ENCODE results near the gene STXBP5. TPM values are rescaled to one million over a fixed set of nuclear protein-coding genes. Genes with fewer than 3 reads are reported as not detected.

Gene STXBP5
- polyA plus RNA-seq, 1 of the 3 experiments (the other 2 are of a cell fraction), result 9.9 TPM

DNA sequence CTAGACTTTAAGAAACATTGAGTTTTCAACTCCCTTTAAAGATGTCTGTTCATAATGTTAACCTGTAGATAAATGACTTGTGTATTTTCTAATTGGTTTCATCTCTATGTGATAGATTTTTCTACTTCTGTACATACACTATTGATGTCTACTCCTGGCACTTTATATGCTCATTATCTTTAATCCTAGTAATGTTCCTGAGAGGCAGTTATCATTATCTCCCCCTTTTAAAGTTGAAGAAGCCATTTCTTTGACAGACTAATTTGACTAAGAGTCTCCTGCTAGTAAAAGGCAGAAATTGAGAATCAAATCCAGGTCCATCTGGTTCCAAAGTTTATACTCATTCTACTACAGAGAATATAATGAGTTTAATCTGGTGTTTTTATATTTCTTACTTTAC lies 167.1 kb downstream of the STXBP5 start:
- Histone ChIP-seq H3K4me2 (no peak overlapping the region), H3K79me2 (ENCODE audit: insufficient read depth) (no peaks in the 10 kb centered on the region), H3K9me2 (no peaks in the 10 kb centered on the region), H3K9me3 (no peaks in the 10 kb centered on the region), H2AFZ (ENCODE audit: low read depth) (no peak overlapping the region), H4K20me1 (ENCODE audit: insufficient read depth) (no peaks in the 10 kb centered on the region), H3K36me3 (replicated peaks in 1 of 2; ENCODE audit: control insufficient read depth in 1 of 2, insufficient read depth in 2 of 2, low read length in 1 of 2) (peaks cover 36 to 58% of the 10 kb centered on the region in 2 experiments), H3K4me3 (ENCODE audit: low read depth in 2 of 2, low read length in 1 of 2) (no peak overlapping the region), H3K27ac (ENCODE audit: low read depth in 2 of 2, low read length in 1 of 2) (no peak overlapping the region), H3F3A (replicated peaks; ENCODE audit: insufficient read depth) (peaks cover 11% of the 10 kb centered on the region), H3K9ac (no peak overlapping the region), H3K4me1 (ENCODE audit: control insufficient read depth in 1 of 2, insufficient read depth in 2 of 2, low read depth in 1 of 2, low read length in 1 of 2) (no peaks in the 10 kb centered on the region), H3K27me3 (ENCODE audit: insufficient read depth) (no peaks in the 10 kb centered on the region)
- no peak for DNase-seq
- no peak for TF ChIP-seq RCOR1 (IDR thresholded peaks at IDR 0.05; ENCODE audit: low read length)
- no peak for TF ChIP-seq ELF1 (IDR thresholded peaks at IDR 0.05)
- TF ChIP-seq, protein P1, sequence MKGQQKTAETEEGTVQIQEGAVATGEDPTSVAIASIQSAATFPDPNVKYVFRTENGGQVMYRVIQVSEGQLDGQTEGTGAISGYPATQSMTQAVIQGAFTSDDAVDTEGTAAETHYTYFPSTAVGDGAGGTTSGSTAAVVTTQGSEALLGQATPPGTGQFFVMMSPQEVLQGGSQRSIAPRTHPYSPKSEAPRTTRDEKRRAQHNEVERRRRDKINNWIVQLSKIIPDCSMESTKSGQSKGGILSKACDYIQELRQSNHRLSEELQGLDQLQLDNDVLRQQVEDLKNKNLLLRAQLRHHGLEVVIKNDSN (IDR thresholded peaks at IDR 0.05; ENCODE audit: borderline replicate concordance, low read depth), result no peak
- TF ChIP-seq, protein P2, sequence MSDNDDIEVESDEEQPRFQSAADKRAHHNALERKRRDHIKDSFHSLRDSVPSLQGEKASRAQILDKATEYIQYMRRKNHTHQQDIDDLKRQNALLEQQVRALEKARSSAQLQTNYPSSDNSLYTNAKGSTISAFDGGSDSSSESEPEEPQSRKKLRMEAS (IDR thresholded peaks at IDR 0.05; ENCODE audit: low read depth), result no peak
- no peak for TF ChIP-seq MXI1 (IDR thresholded peaks at IDR 0.05; ENCODE audit: low read depth, low read length)
- TF ChIP-seq, protein P3, sequence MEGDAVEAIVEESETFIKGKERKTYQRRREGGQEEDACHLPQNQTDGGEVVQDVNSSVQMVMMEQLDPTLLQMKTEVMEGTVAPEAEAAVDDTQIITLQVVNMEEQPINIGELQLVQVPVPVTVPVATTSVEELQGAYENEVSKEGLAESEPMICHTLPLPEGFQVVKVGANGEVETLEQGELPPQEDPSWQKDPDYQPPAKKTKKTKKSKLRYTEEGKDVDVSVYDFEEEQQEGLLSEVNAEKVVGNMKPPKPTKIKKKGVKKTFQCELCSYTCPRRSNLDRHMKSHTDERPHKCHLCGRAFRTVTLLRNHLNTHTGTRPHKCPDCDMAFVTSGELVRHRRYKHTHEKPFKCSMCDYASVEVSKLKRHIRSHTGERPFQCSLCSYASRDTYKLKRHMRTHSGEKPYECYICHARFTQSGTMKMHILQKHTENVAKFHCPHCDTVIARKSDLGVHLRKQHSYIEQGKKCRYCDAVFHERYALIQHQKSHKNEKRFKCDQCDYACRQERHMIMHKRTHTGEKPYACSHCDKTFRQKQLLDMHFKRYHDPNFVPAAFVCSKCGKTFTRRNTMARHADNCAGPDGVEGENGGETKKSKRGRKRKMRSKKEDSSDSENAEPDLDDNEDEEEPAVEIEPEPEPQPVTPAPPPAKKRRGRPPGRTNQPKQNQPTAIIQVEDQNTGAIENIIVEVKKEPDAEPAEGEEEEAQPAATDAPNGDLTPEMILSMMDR (IDR thresholded peaks at IDR 0.05), result no peak
- no peak for TF ChIP-seq RAD21 (IDR thresholded peaks at IDR 0.05; ENCODE audit: low read length)
- TF ChIP-seq CHD2 (IDR thresholded peaks at IDR 0.05; ENCODE audit: low read length, partially characterized antibody), result no peak
- TF ChIP-seq MEF2A (IDR thresholded peaks at IDR 0.05; ENCODE audit: borderline replicate concordance, low read depth), result no peak
- no peak for TF ChIP-seq NFIC (IDR thresholded peaks at IDR 0.05; ENCODE audit: borderline replicate concordance)
- CTCF ChIA-PET, result no interaction called here
- POLR2A ChIA-PET, result no interaction called here

DNA sequence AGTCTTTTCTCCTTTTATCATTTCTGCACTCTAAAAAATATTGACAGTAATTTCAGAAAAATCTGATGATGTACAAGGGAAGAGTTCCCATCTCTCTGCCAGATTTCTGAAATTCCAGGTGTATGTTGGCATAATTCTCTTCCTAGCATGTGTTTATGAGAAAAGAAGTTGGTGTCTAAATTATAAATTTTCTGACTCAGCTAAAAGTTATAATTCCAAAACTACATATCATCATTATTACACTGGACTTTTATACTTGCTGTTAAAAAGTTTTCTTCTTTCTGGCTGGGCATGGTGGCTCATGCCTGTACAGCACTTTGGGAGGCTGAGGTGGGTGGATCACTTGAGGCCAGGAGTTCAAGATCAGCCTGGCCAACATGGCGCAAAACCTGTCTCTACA lies 168.6 kb downstream of the STXBP5 start:
- Histone ChIP-seq H3K9ac (no peak overlapping the region), H3K4me2 (no peak overlapping the region), H3K4me1 (ENCODE audit: control insufficient read depth in 1 of 2, insufficient read depth in 2 of 2, low read depth in 1 of 2, low read length in 1 of 2) (no peaks in the 10 kb centered on the region), H3K4me3 (ENCODE audit: low read depth in 2 of 2, low read length in 1 of 2) (no peak overlapping the region), H3K9me3 (no peaks in the 10 kb centered on the region), H2AFZ (ENCODE audit: low read depth) (no peak overlapping the region), H3K79me2 (ENCODE audit: insufficient read depth) (no peaks in the 10 kb centered on the region), H3F3A (replicated peaks; ENCODE audit: insufficient read depth) (peaks cover 11% of the 10 kb centered on the region), H3K27me3 (ENCODE audit: insufficient read depth) (no peaks in the 10 kb centered on the region), H4K20me1 (ENCODE audit: insufficient read depth) (no peaks in the 10 kb centered on the region), H3K27ac (ENCODE audit: low read depth in 2 of 2, low read length in 1 of 2) (no peak overlapping the region), H3K36me3 (replicated peaks in 1 of 2; ENCODE audit: control insufficient read depth in 1 of 2, insufficient read depth in 2 of 2, low read length in 1 of 2) (peaks cover 37 to 66% of the 10 kb centered on the region in 2 experiments), H3K9me2 (no peaks in the 10 kb centered on the region)
- ChIA-PET POLR2A (no interaction called here), CTCF (interaction anchor here (1.4 kb wide), 1 partner anchor 10 kb away, joined by 5 read pairs; no protein-coding TSS in a partner anchor)
- 100% methylated on average over 1 of the region's 1 CpG for WGBS (ENCODE audit: low lambda C conversion rate)
- DNase-seq, result no peak
- TF ChIP-seq, protein P1 (IDR thresholded peaks at IDR 0.05; ENCODE audit: borderline replicate concordance, low read depth), result no peak
- no peak for TF ChIP-seq SIN3A (IDR thresholded peaks at IDR 0.05; ENCODE audit: borderline replicate concordance, low read depth, low read length)
- TF ChIP-seq NRF1 (IDR thresholded peaks at IDR 0.05; ENCODE audit: low read depth, low read length), result no peak
- TF ChIP-seq, protein P4, sequence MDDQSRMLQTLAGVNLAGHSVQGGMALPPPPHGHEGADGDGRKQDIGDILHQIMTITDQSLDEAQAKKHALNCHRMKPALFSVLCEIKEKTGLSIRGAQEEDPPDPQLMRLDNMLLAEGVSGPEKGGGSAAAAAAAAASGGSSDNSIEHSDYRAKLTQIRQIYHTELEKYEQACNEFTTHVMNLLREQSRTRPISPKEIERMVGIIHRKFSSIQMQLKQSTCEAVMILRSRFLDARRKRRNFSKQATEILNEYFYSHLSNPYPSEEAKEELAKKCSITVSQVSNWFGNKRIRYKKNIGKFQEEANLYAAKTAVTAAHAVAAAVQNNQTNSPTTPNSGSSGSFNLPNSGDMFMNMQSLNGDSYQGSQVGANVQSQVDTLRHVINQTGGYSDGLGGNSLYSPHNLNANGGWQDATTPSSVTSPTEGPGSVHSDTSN (IDR thresholded peaks at IDR 0.05), result no peak
- TF ChIP-seq TEAD4 (IDR thresholded peaks at IDR 0.05; ENCODE audit: borderline replicate concordance, insufficient read depth), result no peak
- TF ChIP-seq MEF2A (IDR thresholded peaks at IDR 0.05; ENCODE audit: borderline replicate concordance, low read depth), result no peak
- TF ChIP-seq, protein P5, sequence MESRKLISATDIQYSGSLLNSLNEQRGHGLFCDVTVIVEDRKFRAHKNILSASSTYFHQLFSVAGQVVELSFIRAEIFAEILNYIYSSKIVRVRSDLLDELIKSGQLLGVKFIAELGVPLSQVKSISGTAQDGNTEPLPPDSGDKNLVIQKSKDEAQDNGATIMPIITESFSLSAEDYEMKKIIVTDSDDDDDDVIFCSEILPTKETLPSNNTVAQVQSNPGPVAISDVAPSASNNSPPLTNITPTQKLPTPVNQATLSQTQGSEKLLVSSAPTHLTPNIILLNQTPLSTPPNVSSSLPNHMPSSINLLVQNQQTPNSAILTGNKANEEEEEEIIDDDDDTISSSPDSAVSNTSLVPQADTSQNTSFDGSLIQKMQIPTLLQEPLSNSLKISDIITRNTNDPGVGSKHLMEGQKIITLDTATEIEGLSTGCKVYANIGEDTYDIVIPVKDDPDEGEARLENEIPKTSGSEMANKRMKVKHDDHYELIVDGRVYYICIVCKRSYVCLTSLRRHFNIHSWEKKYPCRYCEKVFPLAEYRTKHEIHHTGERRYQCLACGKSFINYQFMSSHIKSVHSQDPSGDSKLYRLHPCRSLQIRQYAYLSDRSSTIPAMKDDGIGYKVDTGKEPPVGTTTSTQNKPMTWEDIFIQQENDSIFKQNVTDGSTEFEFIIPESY (IDR thresholded peaks at IDR 0.05; ENCODE audit: borderline replicate concordance, low read depth), result no peak
- no peak for TF ChIP-seq FOXM1 (IDR thresholded peaks at IDR 0.05; ENCODE audit: low read depth)

Data from SK-N-SH (cell line).